Non-pigmented ciliary epithelial cell (primary cell): Measurements from ENCODE around the gene THBS1.

ENCODE experiments used
- DNase-seq: peaks from one replicate; pipeline ENCODE4 v3.0.0-alpha.2; 2010; ENCODE audit warnings: low read depth

Gene THBS1

GRCh38 chr15:39574427-39574826 lies 6.5 kb upstream of the THBS1 start:
- no peak for DNase-seq

GRCh38 chr15:39575180-39575579 lies 5.7 kb upstream of the THBS1 start:
- DNase-seq, result no peak

DNA sequence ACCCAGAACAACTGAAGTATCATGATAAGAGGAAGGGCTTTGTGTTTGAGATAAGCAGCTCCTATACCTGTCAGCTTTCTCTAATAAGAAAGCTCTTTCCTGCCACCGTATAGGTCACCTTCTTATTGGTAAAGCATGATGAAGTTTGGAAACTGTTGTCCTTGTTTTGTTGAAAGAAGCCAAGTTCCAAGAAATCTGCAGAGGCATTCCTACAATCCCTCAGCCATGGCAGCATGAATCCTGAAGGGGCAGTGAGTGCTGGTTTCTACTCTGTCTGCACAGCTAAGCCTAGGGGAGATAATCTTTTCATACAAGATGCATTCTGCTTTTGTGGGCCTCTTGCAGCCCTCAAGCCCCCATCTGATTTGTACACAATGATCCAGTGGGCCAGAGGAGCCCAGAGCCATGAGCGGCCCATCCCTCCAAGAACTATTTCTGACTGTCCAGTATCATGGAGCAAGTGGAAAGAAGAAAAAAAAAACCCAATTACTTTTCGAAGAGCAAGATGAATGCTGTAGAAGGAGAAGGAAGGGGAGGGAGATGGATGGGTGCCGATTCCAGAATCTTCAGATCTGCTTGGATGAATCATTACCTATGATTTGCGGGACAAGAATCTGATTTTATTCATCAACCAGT lies 1.9 kb upstream of the THBS1 start:
- DNase-seq, result no peak

GRCh38 chr15:39579487-39580116 lies 1.3 kb upstream of the THBS1 start:
- peak; percentile 89 for DNase-seq

DNA sequence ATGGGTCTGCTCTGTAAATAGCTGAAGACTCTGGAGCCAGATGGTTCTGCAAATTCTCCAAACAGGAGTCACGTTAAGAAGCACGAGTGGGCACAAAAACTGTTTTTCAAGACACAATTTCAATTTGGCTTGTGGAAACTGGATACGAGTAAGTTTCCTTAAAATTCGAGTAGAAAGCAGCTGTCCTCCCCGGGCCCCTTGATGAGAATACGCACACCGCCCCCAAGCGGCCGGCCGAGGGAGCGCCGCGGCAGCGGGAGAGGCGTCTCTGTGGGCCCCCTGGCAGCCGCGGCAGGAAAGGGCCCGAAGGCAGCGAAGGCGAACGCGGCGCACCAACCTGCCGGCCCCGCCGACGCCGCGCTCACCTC lies 778 bp upstream of the THBS1 start:
- DNase-seq, result peak; percentile 78

- no peak for DNase-seq
Measured at GRCh38 chr15:39581242-39581792, 438 bp downstream of the THBS1 start.

DNA sequence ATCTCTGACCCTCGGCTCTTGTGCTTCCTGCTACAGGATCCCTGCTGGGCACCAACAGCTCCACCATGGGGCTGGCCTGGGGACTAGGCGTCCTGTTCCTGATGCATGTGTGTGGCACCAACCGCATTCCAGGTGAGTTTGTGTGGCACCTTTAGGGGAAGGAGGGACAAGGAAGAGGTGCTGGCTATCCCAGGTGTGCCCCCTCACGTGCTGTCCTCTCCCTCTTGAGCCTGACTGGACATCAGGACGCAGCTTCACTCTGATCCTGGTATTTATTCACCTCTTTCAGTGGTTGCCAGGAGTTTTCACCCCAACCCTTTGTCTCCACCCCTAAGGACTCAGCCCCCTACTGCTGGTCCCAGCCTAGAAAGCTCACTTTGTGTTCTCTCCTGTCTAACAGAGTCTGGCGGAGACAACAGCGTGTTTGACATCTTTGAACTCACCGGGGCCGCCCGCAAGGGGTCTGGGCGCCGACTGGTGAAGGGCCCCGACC lies 960 bp downstream of the THBS1 start:
- DNase-seq, result no peak

GRCh38 chr15:39582286-39582976 lies 1.6 kb downstream of the THBS1 start:
- no peak for DNase-seq

GRCh38 chr15:39582977-39583595 lies 2.2 kb downstream of the THBS1 start:
- no peak for DNase-seq

DNA sequence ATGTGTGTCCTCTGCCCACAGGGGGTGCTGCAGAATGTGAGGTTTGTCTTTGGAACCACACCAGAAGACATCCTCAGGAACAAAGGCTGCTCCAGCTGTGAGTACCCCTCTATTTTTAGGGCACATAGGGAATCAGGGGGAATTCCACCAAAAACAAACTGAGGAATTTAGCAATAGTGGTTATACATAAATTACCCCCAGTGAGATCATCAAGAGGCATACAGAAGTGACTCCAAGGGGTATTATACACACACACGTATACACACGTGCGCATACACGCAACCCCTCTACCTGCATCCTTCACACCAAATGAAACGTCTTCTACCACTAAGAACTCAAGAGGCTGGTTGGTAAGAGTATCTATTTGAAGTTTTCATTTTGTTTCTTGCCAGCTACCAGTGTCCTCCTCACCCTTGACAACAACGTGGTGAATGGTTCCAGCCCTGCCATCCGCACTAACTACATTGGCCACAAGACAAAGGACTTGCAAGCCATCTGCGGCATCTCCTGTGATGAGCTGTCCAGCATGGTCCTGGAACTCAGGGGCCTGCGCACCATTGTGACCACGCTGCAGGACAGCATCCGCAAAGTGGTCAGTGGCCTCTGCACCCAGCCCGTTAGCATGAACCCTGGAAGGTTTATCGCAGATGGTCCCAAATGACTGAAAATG lies 2.9 kb downstream of the THBS1 start:
- DNase-seq, result no peak

GRCh38 chr15:39584266-39584659 lies 3.4 kb downstream of the THBS1 start:
- no peak for DNase-seq

- no peak for DNase-seq
Measured at GRCh38 chr15:39584662-39585388, 3.9 kb downstream of the THBS1 start.

GRCh38 chr15:39585389-39585841 lies 4.5 kb downstream of the THBS1 start:
- no peak for DNase-seq

DNA sequence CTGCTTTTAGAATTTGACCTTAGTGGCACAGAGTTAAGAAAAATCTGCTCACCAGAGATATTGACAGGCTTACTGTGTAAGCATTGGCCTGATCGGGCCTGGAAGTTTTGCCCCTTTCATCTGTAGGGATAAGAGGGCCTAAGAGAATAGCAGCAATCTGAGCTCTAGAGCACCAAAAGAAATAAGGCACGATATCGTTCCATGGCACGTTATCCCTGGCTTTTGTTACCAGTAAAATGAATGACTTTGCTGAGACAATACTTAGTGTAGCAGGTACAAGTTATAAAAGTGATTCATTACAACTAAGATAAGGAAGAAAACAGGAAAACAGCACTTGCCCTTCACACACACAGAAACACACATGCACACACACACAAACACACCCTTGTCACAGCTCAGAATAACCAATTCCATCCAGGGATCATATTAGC lies 5.0 kb downstream of the THBS1 start:
- DNase-seq, result no peak

DNA sequence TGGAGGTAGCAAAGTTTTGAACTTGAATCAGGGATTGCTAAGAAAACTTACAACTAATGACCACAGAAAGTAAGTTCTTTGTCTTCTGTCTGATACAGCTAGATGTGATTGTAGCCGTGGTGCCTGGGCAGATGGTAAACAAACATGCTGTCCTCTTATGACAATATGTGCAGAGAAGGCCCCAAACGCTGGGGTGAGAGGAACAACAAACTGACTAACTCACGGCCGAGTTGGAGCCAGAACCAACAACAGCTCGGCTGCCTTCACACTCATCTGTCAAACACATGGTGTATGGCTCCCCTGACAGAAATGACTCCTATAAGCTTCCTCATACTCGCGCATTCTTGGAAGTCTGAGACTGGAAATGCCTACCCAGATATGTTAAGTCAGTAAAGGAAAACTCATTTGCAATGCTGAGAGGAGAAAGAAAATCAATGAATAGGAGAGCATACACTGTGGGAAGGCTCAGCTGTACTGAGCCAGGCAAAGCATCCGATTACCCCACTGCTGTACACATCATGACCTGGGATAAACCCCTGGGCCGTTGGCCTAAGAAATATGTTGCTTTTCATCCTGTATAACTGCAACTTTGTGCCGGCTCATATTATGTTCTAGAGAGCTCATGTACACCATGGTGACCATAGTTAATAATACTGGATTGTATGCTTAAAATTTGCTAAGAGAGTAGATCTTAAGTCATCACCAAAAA lies 5.7 kb downstream of the THBS1 start:
- no peak for DNase-seq

DNA sequence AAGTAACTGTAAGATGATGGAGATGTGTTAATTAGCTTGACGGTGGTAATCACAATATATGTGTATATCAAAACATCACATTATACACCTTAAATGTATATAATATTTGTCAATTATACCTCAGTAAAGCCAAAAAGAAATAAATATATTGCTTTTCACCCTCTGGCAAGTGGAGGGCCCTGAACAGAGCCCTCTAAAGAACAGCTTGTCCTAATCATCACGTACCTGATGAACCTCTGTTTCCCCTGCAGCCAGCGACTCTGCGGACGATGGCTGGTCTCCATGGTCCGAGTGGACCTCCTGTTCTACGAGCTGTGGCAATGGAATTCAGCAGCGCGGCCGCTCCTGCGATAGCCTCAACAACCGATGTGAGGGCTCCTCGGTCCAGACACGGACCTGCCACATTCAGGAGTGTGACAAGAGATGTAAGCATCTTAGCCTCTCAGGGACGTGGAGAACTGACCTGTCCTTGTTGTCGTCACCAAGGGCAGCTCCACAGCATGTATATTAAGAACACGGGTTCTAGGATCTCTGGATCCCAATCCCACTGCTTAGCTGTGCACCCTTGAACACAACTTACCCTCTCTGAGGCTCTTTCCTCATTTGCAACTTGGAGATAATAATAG lies 6.3 kb downstream of the THBS1 start:
- no peak for DNase-seq

DNA sequence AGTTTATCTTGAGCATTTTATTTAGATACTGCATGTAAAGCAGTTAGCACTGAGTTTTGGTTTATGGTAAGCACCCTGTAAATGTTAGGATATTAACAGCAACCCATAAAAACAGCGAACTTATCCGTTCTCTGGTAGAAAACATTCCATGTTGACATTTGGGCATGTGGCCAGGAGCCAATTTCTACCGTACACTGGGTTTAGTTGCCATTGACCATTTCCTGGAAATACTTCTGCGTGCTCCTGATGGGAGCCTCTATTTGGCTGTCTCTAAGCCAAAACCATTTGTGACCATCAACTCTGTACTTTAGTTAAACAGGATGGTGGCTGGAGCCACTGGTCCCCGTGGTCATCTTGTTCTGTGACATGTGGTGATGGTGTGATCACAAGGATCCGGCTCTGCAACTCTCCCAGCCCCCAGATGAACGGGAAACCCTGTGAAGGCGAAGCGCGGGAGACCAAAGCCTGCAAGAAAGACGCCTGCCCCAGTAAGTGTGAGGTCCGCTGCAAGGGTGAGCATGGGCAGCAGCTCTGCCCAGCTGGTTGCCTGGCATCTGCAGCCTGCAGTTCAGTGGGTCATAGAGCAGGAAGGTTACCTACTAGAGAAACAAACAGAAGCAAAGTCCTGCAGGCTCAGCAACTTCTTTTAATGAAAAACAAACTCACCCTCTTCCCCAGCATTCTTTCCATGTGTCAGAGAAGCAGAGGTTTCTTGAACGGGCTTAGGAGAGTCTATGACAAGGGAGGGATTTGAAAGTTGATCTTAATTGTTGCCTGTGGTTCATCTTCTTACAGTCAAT lies 7.1 kb downstream of the THBS1 start:
- DNase-seq, result no peak

- no peak for DNase-seq
Measured at GRCh38 chr15:39588531-39589192, 7.8 kb downstream of the THBS1 start.
